Neural progenitor cell (in vitro differentiated cells): ENCODE data around the gene APOE. TPM values are rescaled to one million over a fixed set of nuclear protein-coding genes. Genes with fewer than 3 reads are reported as not detected.

Source experiments
- DNase-seq: peaks from one replicate; pipeline ENCODE4 v3.0.0-alpha.2; 2016; ENCODE audit warnings: low spot score
- H2AFZ ChIP-seq: fragments of 200-600 bp; sonication (generic); replicated peaks from 2 replicates; pipeline ENCODE4 v1.6.1; 2016; ENCODE audit warnings: antibody characterized with exemption
- H3F3A ChIP-seq: fragments of 200-600 bp; sonication (generic); 2 replicates; pipeline ENCODE4 v1.6.1; 2016; ENCODE audit warnings: antibody characterized with exemption, low read depth
- H3K27ac ChIP-seq: fragments of 200-600 bp; sonication (generic); 2 replicates; pipeline ENCODE4 v1.5.1; 2016; ENCODE audit warnings: mild to moderate bottlenecking
- H3K27me3 ChIP-seq: fragments of 200-600 bp; sonication (generic); 2 replicates; pipeline ENCODE4 v1.6.1; 2016; ENCODE audit warnings: mild to moderate bottlenecking, moderate library complexity
- H3K36me3 ChIP-seq: fragments of 200-600 bp; sonication (generic); 2 replicates; pipeline ENCODE4 v1.5.1; 2016
- H3K4me1 ChIP-seq: fragments of 200-600 bp; sonication (generic); 2 replicates; pipeline ENCODE4 v1.6.1; 2016; ENCODE audit warnings: mixed run types
- H3K4me2 ChIP-seq: fragments of 200-600 bp; sonication (generic); 2 replicates; pipeline ENCODE4 v1.6.1; 2016
- H3K4me3 ChIP-seq: fragments of 200-600 bp; sonication (generic); 2 replicates; pipeline ENCODE4 v1.5.1; 2016
- H3K79me2 ChIP-seq: fragments of 200-600 bp; sonication (generic); 2 replicates; pipeline ENCODE4 v1.6.1; 2016; ENCODE audit warnings: low read depth
- H3K9ac ChIP-seq: fragments of 200-600 bp; sonication (generic); 2 replicates; pipeline ENCODE4 v1.6.1; 2016
- H3K9me3 ChIP-seq: fragments of 200-600 bp; sonication (generic); 2 replicates; pipeline ENCODE4 v1.5.1; 2016; ENCODE audit warnings: low read depth
- H4K20me1 ChIP-seq: fragments of 200-600 bp; sonication (generic); 2 replicates; pipeline ENCODE4 v1.6.1; 2016; ENCODE audit warnings: low read depth
- H3K27ac Mint-ChIP-seq: 3 replicates; pipeline ENCODE4 v1.8.0; 2021; ENCODE audit warnings: mixed read lengths
- H3K27me3 Mint-ChIP-seq: 2 replicates; pipeline ENCODE4 v1.8.0; 2022; ENCODE audit warnings: low read depth, mild to moderate bottlenecking, inconsistent platforms, moderate library complexity, mixed read lengths; ENCODE audit not compliant: insufficient read depth
- H3K36me3 Mint-ChIP-seq: 3 replicates; pipeline ENCODE4 v1.8.0; 2021; ENCODE audit warnings: mixed read lengths
- H3K4me1 Mint-ChIP-seq: 3 replicates; pipeline ENCODE4 v1.8.0; 2021; ENCODE audit warnings: mixed read lengths
- H3K4me3 Mint-ChIP-seq: 3 replicates; pipeline ENCODE4 v1.8.0; 2021; ENCODE audit warnings: mild to moderate bottlenecking, moderate library complexity, mixed read lengths
- H3K9me3 Mint-ChIP-seq: 3 replicates; pipeline ENCODE4 v1.8.0; 2020; ENCODE audit warnings: mixed read lengths
- CTCF ChIP-seq: fragments of 200-600 bp; sonication (generic); IDR thresholded peaks from 2 replicates; pipeline ENCODE4 v1.5.1; 2017; ENCODE audit warnings: antibody characterized with exemption, mild to moderate bottlenecking
- EZH2 ChIP-seq: fragments of 200-600 bp; sonication (generic); IDR thresholded peaks from 2 replicates; pipeline ENCODE4 v1.6.1; 2017; ENCODE audit warnings: antibody characterized with exemption, mild to moderate bottlenecking, moderate library complexity
- EZH2phosphoT487 ChIP-seq: fragments of 200-600 bp; sonication (generic); IDR thresholded peaks from 2 replicates; pipeline ENCODE4 v1.6.1; 2017; ENCODE audit warnings: antibody characterized with exemption
- total RNA-seq: library from RNA; depleted of rRNA; stranded (reverse); fragments of >200 nt; gene quantifications from 2 replicates; pipeline ENCODE4 v1.2.3, GENCODE V29; 2015; ENCODE audit warnings: low replicate concordance

APOE gene
- total RNA-seq, 1 donor from 2014 or later, result 195 TPM

DNA sequence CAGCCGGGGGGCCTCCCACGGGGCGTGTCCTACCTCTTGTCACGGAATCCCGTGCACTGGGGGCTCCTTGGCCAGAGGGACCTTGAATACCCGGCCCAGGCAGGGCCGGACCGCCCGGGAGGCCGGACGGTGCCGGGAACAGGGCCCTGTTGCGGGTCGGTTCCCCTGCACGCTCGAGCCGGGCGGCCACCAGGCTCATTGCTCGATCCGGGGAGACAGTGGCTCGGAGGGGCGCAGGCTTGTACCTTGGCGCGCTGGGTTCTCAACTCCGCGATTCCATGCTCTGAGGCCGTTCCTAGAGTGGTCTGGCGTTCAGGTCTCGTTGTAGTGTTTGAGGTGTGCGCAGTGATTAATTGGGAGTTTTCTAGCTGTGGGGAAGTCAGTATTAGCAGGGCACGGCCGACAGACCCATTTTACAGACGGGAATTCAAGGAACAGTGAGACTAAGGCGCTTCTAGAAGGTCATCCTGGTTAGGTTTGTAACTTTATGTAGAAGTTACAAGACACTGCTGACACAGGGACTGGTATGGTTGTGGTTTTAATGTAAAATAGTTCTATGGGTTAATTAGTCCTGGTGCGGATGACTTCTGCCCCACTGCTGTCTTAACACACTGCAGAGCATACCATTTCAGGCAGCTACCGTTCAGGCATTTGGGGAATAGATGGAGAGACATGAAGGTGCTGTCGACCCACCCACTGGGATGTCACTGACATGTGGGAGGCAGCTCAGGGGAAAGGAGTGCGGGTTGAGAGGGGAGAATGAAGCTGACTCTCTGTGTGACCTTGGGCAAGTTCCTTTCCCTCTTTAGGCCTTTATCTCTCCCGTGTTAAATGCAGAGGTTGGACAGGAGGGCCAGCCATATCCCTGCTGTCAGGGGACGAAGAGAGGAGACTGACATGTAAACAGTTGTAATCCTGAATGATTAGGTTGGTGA is 50.2 kb downstream of the APOE start:
- Histone ChIP-seq H3K4me1 (peaks cover 7% of the 10 kb centered on the region), H3K79me2 (peaks cover 61% of the 10 kb centered on the region), H3K9ac (peak overlapping the region; percentile 99), H3K27ac (peak overlapping the region; percentile 50), H3F3A (peaks cover 20% of the 10 kb centered on the region), H3K36me3 (no peaks in the 10 kb centered on the region), H2AFZ (peak overlapping the region; percentile 62), H3K4me3 (peak overlapping the region; percentile 98), H3K9me3 (no peaks in the 10 kb centered on the region), H3K4me2 (peak overlapping the region; percentile 100), H3K27me3 (no peaks in the 10 kb centered on the region), H4K20me1 (peaks cover 47% of the 10 kb centered on the region)
- H3K4me1 Mint-ChIP-seq, result peaks cover 34% of the 10 kb centered on the region
- H3K27ac Mint-ChIP-seq, result peak overlapping the region; percentile 50
- TF ChIP-seq EZH2phosphoT487 (no peak), EZH2 (no peak), CTCF (no peak)
- DNase-seq, result no peak
- H3K9me3 Mint-ChIP-seq, result no peaks in the 10 kb centered on the region
- peak overlapping the region; percentile 98 for H3K4me3 Mint-ChIP-seq
- peaks cover 3% of the 10 kb centered on the region for H3K36me3 Mint-ChIP-seq
- peaks cover 7% of the 10 kb centered on the region for H3K27me3 Mint-ChIP-seq

DNA sequence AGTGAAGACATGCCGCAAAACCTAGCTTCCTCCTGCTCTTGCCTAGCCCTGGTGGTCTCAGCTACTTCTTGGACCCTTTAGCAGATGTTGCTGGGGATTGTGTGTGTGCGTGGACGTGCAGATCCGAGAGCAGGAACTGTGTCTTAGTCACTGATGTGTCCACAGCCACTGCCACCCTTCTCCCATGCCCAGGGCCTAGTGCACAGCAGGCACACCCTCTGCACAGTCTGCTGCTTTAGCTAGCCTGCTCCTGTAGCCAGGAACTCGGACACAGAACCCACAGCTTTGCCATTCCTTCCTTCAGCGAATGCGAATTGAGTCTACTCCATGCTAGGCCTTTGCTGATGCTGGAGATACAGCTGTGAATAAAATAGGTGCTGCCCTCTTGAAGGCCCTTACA is 51.9 kb downstream of the APOE start:
- Histone ChIP-seq H3K27me3 (no peaks in the 10 kb centered on the region), H3K4me2 (no peak overlapping the region), H3K27ac (no peak overlapping the region), H4K20me1 (peaks cover 47% of the 10 kb centered on the region), H3K9ac (peak overlapping the region; percentile 99), H3F3A (peaks cover 14% of the 10 kb centered on the region), H3K79me2 (peaks cover 61% of the 10 kb centered on the region), H3K4me3 (no peak overlapping the region), H2AFZ (no peak overlapping the region), H3K36me3 (no peaks in the 10 kb centered on the region), H3K4me1 (peaks cover 7% of the 10 kb centered on the region), H3K9me3 (no peaks in the 10 kb centered on the region)
- no peak for TF ChIP-seq CTCF
- no peak for TF ChIP-seq EZH2
- no peak for TF ChIP-seq EZH2phosphoT487
- no peak for DNase-seq
- peaks cover 32% of the 10 kb centered on the region for H3K4me1 Mint-ChIP-seq
- peak overlapping the region; percentile 94 for H3K4me3 Mint-ChIP-seq
- H3K27ac Mint-ChIP-seq, result no peak overlapping the region
- H3K9me3 Mint-ChIP-seq, result no peaks in the 10 kb centered on the region
- H3K36me3 Mint-ChIP-seq, result peaks cover 8% of the 10 kb centered on the region
- H3K27me3 Mint-ChIP-seq, result peaks cover 7% of the 10 kb centered on the region

- H3K9me3 Mint-ChIP-seq, result no peaks in the 10 kb centered on the region
- Histone ChIP-seq H4K20me1 (peaks cover 47% of the 10 kb centered on the region), H3K9me3 (no peaks in the 10 kb centered on the region)
Measured at GRCh38 chr19:44958090-44958489, 52.5 kb downstream of the APOE start.

More at GRCh38 chr19:44958090-44958489, 52.5 kb downstream of the APOE start:
- peaks cover 7% of the 10 kb centered on the region for H3K4me1 ChIP-seq
- no peak for DNase-seq
- no peak overlapping the region for H3K27ac ChIP-seq
- H3K79me2 ChIP-seq, result peaks cover 61% of the 10 kb centered on the region
- no peak overlapping the region for H3K4me2 ChIP-seq
- TF ChIP-seq EZH2, result no peak
- no peak for TF ChIP-seq EZH2phosphoT487
- TF ChIP-seq CTCF, result no peak
- Mint-ChIP-seq H3K4me3 (peak overlapping the region; percentile 94), H3K4me1 (peaks cover 32% of the 10 kb centered on the region), H3K27ac (no peak overlapping the region), H3K27me3 (peaks cover 7% of the 10 kb centered on the region), H3K36me3 (peaks cover 8% of the 10 kb centered on the region)
- H3K9ac ChIP-seq, result peak overlapping the region; percentile 99
- H3F3A ChIP-seq, result peaks cover 14% of the 10 kb centered on the region
- no peaks in the 10 kb centered on the region for H3K27me3 ChIP-seq
- H3K4me3 ChIP-seq, result no peak overlapping the region
- no peak overlapping the region for H2AFZ ChIP-seq
- no peaks in the 10 kb centered on the region for H3K36me3 ChIP-seq

Other genes starting within 250 kb of the APOE start
- 0.09 and 0.59 TPM in 2 replicates for gene CEACAM19, start 234.3 kb upstream of the APOE start, total RNA-seq
- not detected in 2 replicates for gene CEACAM16, start 206.6 kb upstream of the APOE start, total RNA-seq
- gene BCL3, start 157.1 kb upstream of the APOE start, total RNA-seq, result not detected in 2 replicates
- 1.4 and 1.5 TPM in 2 replicates for gene CBLC, start 127.9 kb upstream of the APOE start, total RNA-seq
- gene BCAM, start 96.7 kb upstream of the APOE start, total RNA-seq, result 7.1 and 16.9 TPM in 2 replicates
- 54.2 and 210 TPM in 2 replicates for gene NECTIN2, start 59.5 kb upstream of the APOE start, total RNA-seq
- 30.1 and 110 TPM in 2 replicates for gene TOMM40, start 14.5 kb upstream of the APOE start, total RNA-seq
- 16.1 and 17.6 TPM in 2 replicates for gene APOC1, start 8.8 kb downstream of the APOE start, total RNA-seq
- gene APOC4, start 36.4 kb downstream of the APOE start, total RNA-seq, result not detected in 2 replicates
- not detected in 2 replicates for gene APOC2, start 40.3 kb downstream of the APOE start, total RNA-seq
- gene CLPTM1, start 49.6 kb downstream of the APOE start, total RNA-seq, result 12.1 and 27.9 TPM in 2 replicates
- 0.43 and 5.9 TPM in 2 replicates for gene RELB, start 95.7 kb downstream of the APOE start, total RNA-seq
- gene CLASRP, start 133.2 kb downstream of the APOE start, total RNA-seq, result 57.0 and 97.1 TPM in 2 replicates
- 0.53 TPM in 1 of 2 replicates, not detected in the other for gene ZNF296, start 170.7 kb downstream of the APOE start, total RNA-seq
- 7.3 and 32.6 TPM in 2 replicates for gene GEMIN7, start 173.5 kb downstream of the APOE start, total RNA-seq
- gene PPP1R37, start 187.4 kb downstream of the APOE start, total RNA-seq, result 8.1 and 34.1 TPM in 2 replicates